ENCODE data around the gene HS2ST1. TPM values are rescaled to one million over a fixed set of nuclear protein-coding genes. Genes with fewer than 3 reads are reported as not detected.

Gene HS2ST1
- total and polyA plus RNA-seq, 12 donors = 2.4 to 21.4 (median 13.6) TPM

DNA sequence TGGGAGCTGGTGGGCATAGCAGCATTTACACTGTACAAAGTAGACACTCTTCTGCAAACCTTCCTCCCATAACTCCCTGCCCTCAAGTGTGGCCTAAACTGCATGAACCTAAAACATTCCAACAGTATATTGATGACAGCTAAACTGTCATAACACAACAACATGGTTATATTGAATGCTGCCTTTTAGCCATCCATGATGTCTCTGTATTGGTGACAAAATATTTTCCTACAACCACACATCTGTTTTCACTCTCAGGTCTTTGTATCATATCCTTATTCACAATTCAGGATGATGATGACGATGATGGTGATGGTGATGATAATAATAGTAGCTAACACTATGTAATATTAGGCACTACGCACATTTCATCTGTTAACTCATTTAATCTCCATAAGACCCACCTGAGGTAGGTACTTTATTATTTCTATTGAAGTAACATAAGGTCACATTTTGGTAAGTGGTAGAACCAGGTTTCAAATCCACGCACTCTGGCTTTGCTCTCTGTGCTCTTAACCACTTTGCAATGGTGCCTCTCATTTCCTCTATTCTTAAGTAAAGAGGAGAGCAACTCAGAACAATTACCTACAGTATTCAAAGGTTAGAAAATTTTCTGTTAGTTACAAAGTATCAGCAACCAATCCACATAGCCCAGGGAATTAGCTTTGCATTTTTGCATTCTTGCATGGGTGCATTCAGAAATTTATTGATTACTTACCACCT is 229.1 kb downstream of the HS2ST1 start:
- no peak for ATAC-seq
- WGBS, 2 donors = 98 to 99% methylated on average over 3 of the region's 3 CpGs

DNA sequence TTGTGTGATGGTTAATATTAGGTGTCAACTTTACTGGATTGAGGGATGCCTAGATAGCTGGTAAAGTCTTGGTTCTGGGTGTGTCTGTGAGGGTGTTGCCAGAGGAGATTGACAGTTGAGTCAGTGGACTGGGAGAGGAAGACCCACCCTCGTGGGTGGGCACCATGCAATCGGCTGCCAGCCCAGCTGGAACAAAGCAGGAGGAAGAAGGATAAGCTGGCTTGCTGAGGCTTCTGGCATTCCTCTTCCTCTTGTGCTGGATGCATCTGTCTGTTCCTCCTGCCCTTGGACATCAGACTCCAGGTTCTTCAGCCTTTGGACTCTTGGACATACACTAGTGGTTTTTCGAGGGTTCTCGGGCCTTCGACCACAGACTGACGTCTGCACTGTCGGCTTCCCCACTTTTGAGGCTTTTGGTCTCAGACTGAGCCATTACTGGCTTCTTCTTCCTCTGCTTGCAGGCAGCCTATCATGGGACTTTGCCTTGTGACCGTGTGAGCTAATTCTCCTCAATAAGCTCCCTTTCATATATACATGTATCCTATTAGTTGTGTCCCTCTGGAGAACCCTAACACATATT is 230.0 kb downstream of the HS2ST1 start:
- ATAC-seq = no peak
- intact Hi-C loops (cut with DNase I) = no loop called here

More for the DNA sequence above, 229.1 kb downstream of the HS2ST1 start:
- no peak overlapping the region for H3K4me3 ChIP-seq
- no peak for DNase-seq
- TF ChIP-seq, protein P1, sequence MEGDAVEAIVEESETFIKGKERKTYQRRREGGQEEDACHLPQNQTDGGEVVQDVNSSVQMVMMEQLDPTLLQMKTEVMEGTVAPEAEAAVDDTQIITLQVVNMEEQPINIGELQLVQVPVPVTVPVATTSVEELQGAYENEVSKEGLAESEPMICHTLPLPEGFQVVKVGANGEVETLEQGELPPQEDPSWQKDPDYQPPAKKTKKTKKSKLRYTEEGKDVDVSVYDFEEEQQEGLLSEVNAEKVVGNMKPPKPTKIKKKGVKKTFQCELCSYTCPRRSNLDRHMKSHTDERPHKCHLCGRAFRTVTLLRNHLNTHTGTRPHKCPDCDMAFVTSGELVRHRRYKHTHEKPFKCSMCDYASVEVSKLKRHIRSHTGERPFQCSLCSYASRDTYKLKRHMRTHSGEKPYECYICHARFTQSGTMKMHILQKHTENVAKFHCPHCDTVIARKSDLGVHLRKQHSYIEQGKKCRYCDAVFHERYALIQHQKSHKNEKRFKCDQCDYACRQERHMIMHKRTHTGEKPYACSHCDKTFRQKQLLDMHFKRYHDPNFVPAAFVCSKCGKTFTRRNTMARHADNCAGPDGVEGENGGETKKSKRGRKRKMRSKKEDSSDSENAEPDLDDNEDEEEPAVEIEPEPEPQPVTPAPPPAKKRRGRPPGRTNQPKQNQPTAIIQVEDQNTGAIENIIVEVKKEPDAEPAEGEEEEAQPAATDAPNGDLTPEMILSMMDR (IDR thresholded peaks at IDR 0.05) = no peak
- H3K4me1 ChIP-seq = peaks cover 0 to 3% (median 0%) of the 10 kb centered on the region in 9 donors
- intact Hi-C loops (cut with DNase I) = no loop called here
- H3K27me3 ChIP-seq = no peaks in the 10 kb centered on the region
- H3K9me3 ChIP-seq = no peaks in the 10 kb centered on the region
- no peak overlapping the region for H3K27ac ChIP-seq
- H3K36me3 ChIP-seq = no peaks in the 10 kb centered on the region

DNA sequence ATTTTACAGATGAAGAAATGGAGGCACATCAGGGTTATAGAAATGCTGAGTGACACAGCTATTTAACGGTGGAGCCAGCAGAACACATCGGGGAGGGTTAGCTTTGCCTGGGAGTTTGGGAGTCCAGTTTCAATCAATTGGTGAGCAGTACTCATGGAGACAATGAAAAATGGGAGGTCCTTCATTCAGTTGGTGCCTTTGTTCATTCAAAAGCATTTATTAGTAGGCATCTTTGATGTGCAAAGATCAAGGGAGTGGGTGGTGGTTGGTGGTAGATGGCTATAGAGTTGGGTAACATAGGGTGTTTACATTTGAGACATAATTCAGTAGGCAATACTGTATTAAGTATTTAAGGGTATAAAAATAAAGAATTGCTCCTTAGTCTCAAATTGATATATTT is 230.5 kb downstream of the HS2ST1 start:
- DNase-seq = no peak
- Histone ChIP-seq H3K9me3 (no peaks in the 10 kb centered on the region), H3K27me3 (no peaks in the 10 kb centered on the region), H3K4me1 (peaks cover 0 to 17% (median 12%) of the 10 kb centered on the region in 9 donors), H3K36me3 (no peaks in the 10 kb centered on the region), H3K4me3 (no peak overlapping the region), H3K27ac (no peak overlapping the region)
- intact Hi-C loops (cut with DNase I) = loop anchor here in 1 of 10 donors (5.0 kb wide), 1 partner anchor 137 kb away; no protein-coding TSS in a partner anchor
- no peak for ATAC-seq
- WGBS, 2 donors = 67 to 96% methylated on average over 2 of the region's 2 CpGs
- TF ChIP-seq, protein P1 (IDR thresholded peaks at IDR 0.05) = no peak

More for the DNA sequence above, 230.0 kb downstream of the HS2ST1 start:
- Histone ChIP-seq H3K4me3 (no peak overlapping the region), H3K27ac (no peak overlapping the region), H3K27me3 (no peaks in the 10 kb centered on the region), H3K4me1 (peaks cover 0 to 11% (median 7%) of the 10 kb centered on the region in 9 donors), H3K36me3 (no peaks in the 10 kb centered on the region), H3K9me3 (no peaks in the 10 kb centered on the region)
- TF ChIP-seq, protein P1 (IDR thresholded peaks at IDR 0.05) = no peak
- WGBS, 2 donors = 68 to 87% methylated on average over 8 of the region's 8 CpGs
- no peak for DNase-seq

DNA sequence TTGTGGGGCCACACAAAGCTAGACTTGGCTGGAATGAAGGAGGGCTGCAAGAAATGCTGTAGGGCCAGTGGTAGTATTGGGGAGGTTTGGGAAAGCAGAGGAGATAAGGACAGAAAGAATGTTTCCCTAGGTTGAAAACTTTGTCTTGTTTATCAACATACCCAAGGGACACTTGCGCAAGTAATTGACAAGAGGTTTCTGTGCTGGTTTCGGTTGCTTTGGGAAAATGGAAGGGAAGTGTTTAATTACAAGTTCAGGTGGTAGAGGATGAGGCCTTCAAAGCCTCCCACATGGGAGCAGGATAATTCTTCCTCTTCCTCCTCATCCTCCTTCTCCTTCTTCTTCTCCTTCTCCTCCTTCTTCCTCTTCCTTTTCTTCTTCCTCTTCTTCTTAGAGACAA is 232.1 kb downstream of the HS2ST1 start:
- Histone ChIP-seq H3K36me3 (no peaks in the 10 kb centered on the region), H3K4me1 (peaks cover 0 to 30% (median 14%) of the 10 kb centered on the region in 9 donors), H3K4me3 (no peak overlapping the region), H3K9me3 (no peaks in the 10 kb centered on the region), H3K27ac (no peak overlapping the region), H3K27me3 (no peaks in the 10 kb centered on the region)
- TF ChIP-seq, protein P1 (IDR thresholded peaks at IDR 0.05) = no peak
- intact Hi-C loops (cut with DNase I) = loop anchor here in 1 of 10 donors (5.0 kb wide), 1 partner anchor 136 kb away; no protein-coding TSS in a partner anchor
- no peak for DNase-seq
- WGBS, 2 donors = 72 to 78% methylated on average over 2 of the region's 2 CpGs
- ATAC-seq = no peak

Measured in heart right ventricle (tissue), 16 donors.